G401.6 (cell line): ENCODE results near the gene USP31.

ENCODE experiments used
- FAIRE-seq: peaks from 2 replicates; lab custom pipeline; 2012; peaks lifted over from hg19 to GRCh38; lab: Jason Lieb, UNC

Gene USP31

DNA sequence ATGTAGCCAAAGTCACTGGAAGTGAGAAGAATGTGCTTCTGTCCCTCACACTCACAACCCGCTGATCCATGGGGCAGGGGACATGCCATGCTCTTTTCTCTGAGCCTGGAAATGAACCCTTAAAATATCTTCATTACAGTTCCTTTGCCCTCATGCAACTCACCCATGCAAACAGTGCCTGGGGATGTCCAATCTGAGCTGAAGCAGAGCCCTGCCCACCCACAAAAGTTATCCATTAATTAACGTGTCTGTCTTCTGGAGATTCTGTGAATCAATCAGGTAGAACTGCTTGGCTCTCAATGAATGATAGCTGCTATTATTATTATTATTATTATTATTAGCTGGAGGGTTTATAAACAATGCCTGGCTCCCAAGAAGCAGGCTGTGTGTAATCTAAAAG, 133.7 kb downstream of the USP31 start:
- no peak for FAIRE-seq

GRCh38 chr16:23014592-23014991, 134.7 kb downstream of the USP31 start:
- no peak for FAIRE-seq
